HepG2 (cell line): ENCODE data around the gene CHAF1A. TPM values are rescaled to one million over a fixed set of nuclear protein-coding genes. Genes with fewer than 3 reads are reported as not detected.

Experiments used
- IKZF1 ChIP-seq: fragments of 450-650 bp; IDR thresholded peaks from 2 replicates; pipeline ENCODE4 v1.7.1; 2016
- MED1 ChIP-seq: sonication (generic); formaldehyde crosslinking; IDR thresholded peaks from 2 replicates; pipeline ENCODE4 v1.4.0; 2020; ENCODE audit warnings: missing genetic modification reagents
- NFE2L2 ChIP-seq: fragments of 150-350 bp; IDR thresholded peaks from 2 replicates; pipeline ENCODE4 v1.6.1; 2014; ENCODE audit warnings: low read length
- RFX5 ChIP-seq: IDR thresholded peaks from 2 replicates; pipeline ENCODE4 v1.6.1; 2011; ENCODE audit warnings: low read depth, low read length, improper control_type of control experiment
- SP5 ChIP-seq: IDR thresholded peaks from 2 replicates; pipeline ENCODE4 v1.6.1; 2016; ENCODE audit warnings: low read depth, borderline replicate concordance
- TGIF2 ChIP-seq: IDR thresholded peaks from 2 replicates; pipeline ENCODE4 v1.6.1; 2016; ENCODE audit warnings: control low read depth, missing compliant biosample characterization
- U2AF2 ChIP-seq: fragments of 200-400 bp; formaldehyde crosslinking; IDR thresholded peaks from 2 replicates; pipeline ENCODE4 v1.6.1; 2017; ENCODE audit warnings: low read depth, mild to moderate bottlenecking, low read length
- ZFP36 ChIP-seq: fragments of 150-350 bp; IDR thresholded peaks from 2 replicates; pipeline ENCODE4 v1.6.1; 2018; ENCODE audit warnings: borderline replicate concordance, low read length, low read depth; ENCODE audit not compliant: partially characterized antibody
- ZNF24 ChIP-seq: fragments of 450-650 bp; IDR thresholded peaks from 2 replicates; pipeline ENCODE4 v1.6.1; 2017; ENCODE audit warnings: antibody characterized with exemption, mild to moderate bottlenecking
- ZNF564 ChIP-seq: sonication (generic); formaldehyde crosslinking; IDR thresholded peaks from 2 replicates; pipeline ENCODE4 v1.8.1; 2023; ENCODE audit warnings: mild to moderate bottlenecking, missing genetic modification reagents
- ZNF839 ChIP-seq: sonication (generic); formaldehyde crosslinking; IDR thresholded peaks from 2 replicates; pipeline ENCODE4 v1.4.0; 2020; ENCODE audit warnings: missing genetic modification reagents, mild to moderate bottlenecking, borderline replicate concordance
- polyA plus RNA-seq, 8 experiments: library from polyadenylated mRNA; depleted of rRNA in 3 of 8; stranded (reverse) in 7 of 8; unstranded in 1 of 8; fragments of >200 nt; fragmentation: Illumina TruSeq in 4 of 8; extraction: Trizol in 4 of 8; gene quantifications; 2 replicates each; pipeline versions ENCODE4 v1.2.1 to v1.2.3, GENCODE V29; 2011 to 2016; ENCODE audit warnings: low read depth in 4 of 8, missing spikeins in 1 of 8, mixed read lengths in 1 of 8; ENCODE audit not compliant: insufficient read depth in 1 of 8
- total RNA-seq, 5 experiments: library from RNA; depleted of rRNA; stranded (reverse); fragments of >200 nt; fragmentation: Illumina TruSeq; extraction: Trizol; gene quantifications; 2 replicates each; pipeline ENCODE4 v1.2.3, GENCODE V29; 2016; ENCODE audit warnings: low read depth in 1 of 5
- TF ChIP-seq, protein P1 (sequence below), 2 experiments: fragments of 450-650 bp in 1 of 2; sonication (generic) in 1 of 2; formaldehyde crosslinking in 1 of 2; IDR thresholded peaks; 2 replicates each; pipeline versions ENCODE4 v1.6.1 to v1.8.0; 2016 to 2022; ENCODE audit warnings: antibody characterized with exemption in 1 of 2, mild to moderate bottlenecking in 1 of 2, missing genetic modification reagents in 1 of 2
- TF ChIP-seq, protein P2 (sequence below), 2 experiments: sonication (generic) in 1 of 2; formaldehyde crosslinking in 1 of 2; IDR thresholded peaks; 2 replicates each; pipeline versions ENCODE4 v1.4.0 to v1.6.1; 2018 to 2020; ENCODE audit warnings: missing genetic modification reagents in 2 of 2, borderline replicate concordance in 1 of 2, low read depth in 1 of 2, mild to moderate bottlenecking in 1 of 2, missing biosample characterization in 1 of 2
- TF ChIP-seq, protein P3 (sequence below): sonication (generic); formaldehyde crosslinking; IDR thresholded peaks from 2 replicates; pipeline ENCODE4 v1.4.0; 2020; ENCODE audit warnings: missing genetic modification reagents
- TF ChIP-seq, protein P4 (sequence below): IDR thresholded peaks from 2 replicates; pipeline ENCODE4 v1.6.1; 2016; ENCODE audit warnings: control low read depth

Gene CHAF1A
- total and polyA plus RNA-seq, 2 of the 13 experiments (the other 11 are each of a cell fraction or from before 2014, with no cell fraction given) = 11.0 to 34.8 TPM

DNA sequence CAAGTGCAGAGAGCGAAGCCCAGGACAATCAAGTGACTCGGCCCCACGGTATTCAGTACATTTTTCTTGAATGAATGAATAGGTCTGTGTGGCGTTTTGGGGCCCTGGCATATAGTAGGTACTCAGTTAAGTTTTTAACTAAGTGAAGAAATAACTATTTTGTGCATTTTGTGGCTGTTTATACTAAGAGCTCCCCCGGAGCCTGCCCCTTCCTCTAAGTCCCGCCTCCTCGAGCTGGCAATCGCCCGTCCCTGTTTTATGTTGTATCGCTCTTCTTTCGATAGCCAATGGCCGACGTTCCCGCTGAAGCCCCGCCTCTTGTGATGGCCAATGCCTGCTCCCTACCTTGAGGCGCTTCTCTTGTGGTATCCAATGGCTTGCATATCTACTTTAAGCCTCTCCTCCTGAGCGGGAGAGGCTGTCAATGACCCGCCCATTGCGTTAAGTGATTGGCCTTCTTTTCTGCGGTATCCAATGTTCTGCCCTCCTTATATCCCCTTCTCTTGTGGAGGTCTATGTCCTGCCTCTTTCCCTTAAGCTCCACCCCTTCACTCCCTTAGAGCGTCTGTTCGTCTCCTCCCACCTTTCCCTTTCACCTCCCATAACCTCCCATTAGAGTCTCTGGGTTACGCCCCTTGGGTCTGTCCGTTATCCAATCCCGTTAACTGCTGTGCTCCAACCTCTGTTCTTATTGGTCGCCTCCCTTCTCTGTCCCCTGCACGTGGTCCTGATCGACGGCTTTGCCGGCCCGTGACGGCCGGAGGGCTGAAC lies 69.1 kb downstream of the CHAF1A start (continued):
- TF ChIP-seq, protein P1, sequence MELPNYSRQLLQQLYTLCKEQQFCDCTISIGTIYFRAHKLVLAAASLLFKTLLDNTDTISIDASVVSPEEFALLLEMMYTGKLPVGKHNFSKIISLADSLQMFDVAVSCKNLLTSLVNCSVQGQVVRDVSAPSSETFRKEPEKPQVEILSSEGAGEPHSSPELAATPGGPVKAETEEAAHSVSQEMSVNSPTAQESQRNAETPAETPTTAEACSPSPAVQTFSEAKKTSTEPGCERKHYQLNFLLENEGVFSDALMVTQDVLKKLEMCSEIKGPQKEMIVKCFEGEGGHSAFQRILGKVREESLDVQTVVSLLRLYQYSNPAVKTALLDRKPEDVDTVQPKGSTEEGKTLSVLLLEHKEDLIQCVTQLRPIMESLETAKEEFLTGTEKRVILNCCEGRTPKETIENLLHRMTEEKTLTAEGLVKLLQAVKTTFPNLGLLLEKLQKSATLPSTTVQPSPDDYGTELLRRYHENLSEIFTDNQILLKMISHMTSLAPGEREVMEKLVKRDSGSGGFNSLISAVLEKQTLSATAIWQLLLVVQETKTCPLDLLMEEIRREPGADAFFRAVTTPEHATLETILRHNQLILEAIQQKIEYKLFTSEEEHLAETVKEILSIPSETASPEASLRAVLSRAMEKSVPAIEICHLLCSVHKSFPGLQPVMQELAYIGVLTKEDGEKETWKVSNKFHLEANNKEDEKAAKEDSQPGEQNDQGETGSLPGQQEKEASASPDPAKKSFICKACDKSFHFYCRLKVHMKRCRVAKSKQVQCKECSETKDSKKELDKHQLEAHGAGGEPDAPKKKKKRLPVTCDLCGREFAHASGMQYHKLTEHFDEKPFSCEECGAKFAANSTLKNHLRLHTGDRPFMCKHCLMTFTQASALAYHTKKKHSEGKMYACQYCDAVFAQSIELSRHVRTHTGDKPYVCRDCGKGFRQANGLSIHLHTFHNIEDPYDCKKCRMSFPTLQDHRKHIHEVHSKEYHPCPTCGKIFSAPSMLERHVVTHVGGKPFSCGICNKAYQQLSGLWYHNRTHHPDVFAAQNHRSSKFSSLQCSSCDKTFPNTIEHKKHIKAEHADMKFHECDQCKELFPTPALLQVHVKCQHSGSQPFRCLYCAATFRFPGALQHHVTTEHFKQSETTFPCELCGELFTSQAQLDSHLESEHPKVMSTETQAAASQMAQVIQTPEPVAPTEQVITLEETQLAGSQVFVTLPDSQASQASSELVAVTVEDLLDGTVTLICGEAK (IDR thresholded peaks at IDR 0.05) = no peak
- TF ChIP-seq, protein P1 (CRISPR knock-in tag; IDR thresholded peaks at IDR 0.05) = no peak
- TF ChIP-seq, protein P2, sequence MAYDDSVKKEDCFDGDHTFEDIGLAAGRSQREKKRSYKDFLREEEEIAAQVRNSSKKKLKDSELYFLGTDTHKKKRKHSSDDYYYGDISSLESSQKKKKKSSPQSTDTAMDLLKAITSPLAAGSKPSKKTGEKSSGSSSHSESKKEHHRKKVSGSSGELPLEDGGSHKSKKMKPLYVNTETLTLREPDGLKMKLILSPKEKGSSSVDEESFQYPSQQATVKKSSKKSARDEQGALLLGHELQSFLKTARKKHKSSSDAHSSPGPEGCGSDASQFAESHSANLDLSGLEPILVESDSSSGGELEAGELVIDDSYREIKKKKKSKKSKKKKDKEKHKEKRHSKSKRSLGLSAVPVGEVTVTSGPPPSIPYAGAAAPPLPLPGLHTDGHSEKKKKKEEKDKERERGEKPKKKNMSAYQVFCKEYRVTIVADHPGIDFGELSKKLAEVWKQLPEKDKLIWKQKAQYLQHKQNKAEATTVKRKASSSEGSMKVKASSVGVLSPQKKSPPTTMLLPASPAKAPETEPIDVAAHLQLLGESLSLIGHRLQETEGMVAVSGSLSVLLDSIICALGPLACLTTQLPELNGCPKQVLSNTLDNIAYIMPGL (CRISPR knock-in tag; IDR thresholded peaks at IDR 0.05; ENCODE audit: borderline replicate concordance in 1 of 2, low read depth in 1 of 2) = no peak
- no peak for TF ChIP-seq IKZF1
- no peak for TF ChIP-seq NFE2L2
- no peak for TF ChIP-seq ZNF839
- TF ChIP-seq, protein P3, sequence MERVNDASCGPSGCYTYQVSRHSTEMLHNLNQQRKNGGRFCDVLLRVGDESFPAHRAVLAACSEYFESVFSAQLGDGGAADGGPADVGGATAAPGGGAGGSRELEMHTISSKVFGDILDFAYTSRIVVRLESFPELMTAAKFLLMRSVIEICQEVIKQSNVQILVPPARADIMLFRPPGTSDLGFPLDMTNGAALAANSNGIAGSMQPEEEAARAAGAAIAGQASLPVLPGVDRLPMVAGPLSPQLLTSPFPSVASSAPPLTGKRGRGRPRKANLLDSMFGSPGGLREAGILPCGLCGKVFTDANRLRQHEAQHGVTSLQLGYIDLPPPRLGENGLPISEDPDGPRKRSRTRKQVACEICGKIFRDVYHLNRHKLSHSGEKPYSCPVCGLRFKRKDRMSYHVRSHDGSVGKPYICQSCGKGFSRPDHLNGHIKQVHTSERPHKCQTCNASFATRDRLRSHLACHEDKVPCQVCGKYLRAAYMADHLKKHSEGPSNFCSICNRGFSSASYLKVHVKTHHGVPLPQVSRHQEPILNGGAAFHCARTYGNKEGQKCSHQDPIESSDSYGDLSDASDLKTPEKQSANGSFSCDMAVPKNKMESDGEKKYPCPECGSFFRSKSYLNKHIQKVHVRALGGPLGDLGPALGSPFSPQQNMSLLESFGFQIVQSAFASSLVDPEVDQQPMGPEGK (CRISPR knock-in tag) = no peak
- no peak; the same call in 1 of the 2 replicates for TF ChIP-seq MED1 (CRISPR knock-in tag)
- TF ChIP-seq ZNF564 (CRISPR knock-in tag) = no peak
- no peak for TF ChIP-seq TGIF2 (CRISPR knock-in tag)
- TF ChIP-seq ZFP36 = no peak
- TF ChIP-seq ZNF24 = no peak
- no peak for TF ChIP-seq U2AF2
- no peak for TF ChIP-seq RFX5
- peak; percentile 50; the same call in 1 of the 2 replicates for TF ChIP-seq SP5 (CRISPR knock-in tag)
- TF ChIP-seq, protein P4, sequence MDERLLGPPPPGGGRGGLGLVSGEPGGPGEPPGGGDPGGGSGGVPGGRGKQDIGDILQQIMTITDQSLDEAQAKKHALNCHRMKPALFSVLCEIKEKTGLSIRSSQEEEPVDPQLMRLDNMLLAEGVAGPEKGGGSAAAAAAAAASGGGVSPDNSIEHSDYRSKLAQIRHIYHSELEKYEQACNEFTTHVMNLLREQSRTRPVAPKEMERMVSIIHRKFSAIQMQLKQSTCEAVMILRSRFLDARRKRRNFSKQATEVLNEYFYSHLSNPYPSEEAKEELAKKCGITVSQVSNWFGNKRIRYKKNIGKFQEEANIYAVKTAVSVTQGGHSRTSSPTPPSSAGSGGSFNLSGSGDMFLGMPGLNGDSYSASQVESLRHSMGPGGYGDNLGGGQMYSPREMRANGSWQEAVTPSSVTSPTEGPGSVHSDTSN (CRISPR knock-in tag) = peak; percentile 97
